HepG2 (cell line): Measurements from ENCODE around the gene ZDHHC18. TPM values are rescaled to one million over a fixed set of nuclear protein-coding genes. Genes with fewer than 3 reads are reported as not detected.

Experiments
- ARNT ChIP-seq: fragments of 450-650 bp; IDR thresholded peaks from 2 replicates; pipeline ENCODE4 v1.6.1; 2017
- CEBPZ ChIP-seq: IDR thresholded peaks from 2 replicates; pipeline ENCODE4 v1.6.1; 2012; ENCODE audit warnings: low read length, improper control_type of control experiment
- KDM5A ChIP-seq: fragments of 200-600 bp; sonication (generic); IDR thresholded peaks from 2 replicates; pipeline ENCODE4 v1.7.0; 2018; ENCODE audit warnings: antibody characterized with exemption, mild to moderate bottlenecking, low read length, borderline replicate concordance
- KLF16 ChIP-seq, 2 experiments: sonication (generic) in 1 of 2; formaldehyde crosslinking in 1 of 2; IDR thresholded peaks; 2 replicates each; pipeline versions ENCODE4 v1.6.1 to v1.8.0; 2016 to 2023; ENCODE audit warnings: missing genetic modification reagents in 2 of 2, missing compliant biosample characterization in 1 of 2
- MEIS1 ChIP-seq: sonication (generic); formaldehyde crosslinking; IDR thresholded peaks from 2 replicates; pipeline ENCODE4 v1.9.0; 2021; ENCODE audit warnings: mild to moderate bottlenecking, missing genetic modification reagents, moderate library complexity, borderline replicate concordance
- MZF1 ChIP-seq: sonication (generic); formaldehyde crosslinking; IDR thresholded peaks from 2 replicates; pipeline ENCODE4 v1.8.1; 2023; ENCODE audit warnings: mild to moderate bottlenecking, missing genetic modification reagents, borderline replicate concordance
- NFYC ChIP-seq: IDR thresholded peaks from 2 replicates; pipeline ENCODE4 v1.6.1; 2016; ENCODE audit warnings: missing genetic modification reagents, missing compliant biosample characterization
- PBX3 ChIP-seq: sonication (generic); formaldehyde crosslinking; IDR thresholded peaks from 2 replicates; pipeline ENCODE4 v1.8.1; 2023; ENCODE audit warnings: missing genetic modification reagents, inconsistent platforms, borderline replicate concordance
- POLR2AphosphoS2 ChIP-seq: IDR thresholded peaks from 2 replicates; pipeline ENCODE4 v1.6.1; 2011; ENCODE audit warnings: low read depth, low read length, improper control_type of control experiment
- PREB ChIP-seq: sonication (generic); formaldehyde crosslinking; IDR thresholded peaks from 2 replicates; pipeline ENCODE4 v1.4.0; 2020; ENCODE audit warnings: missing genetic modification reagents
- RARG ChIP-seq: sonication (generic); formaldehyde crosslinking; IDR thresholded peaks from 2 replicates; pipeline ENCODE4 v1.4.0; 2020; ENCODE audit warnings: low read depth, mild to moderate bottlenecking, missing genetic modification reagents
- RFX1 ChIP-seq: fragments of 450-650 bp; IDR thresholded peaks from 2 replicates; pipeline ENCODE4 v1.6.1; 2017
- RFX5 ChIP-seq: IDR thresholded peaks from 2 replicates; pipeline ENCODE4 v1.6.1; 2011; ENCODE audit warnings: low read depth, low read length, improper control_type of control experiment
- SMAD1 ChIP-seq: sonication (generic); formaldehyde crosslinking; IDR thresholded peaks from 2 replicates; pipeline ENCODE4 v1.4.0; 2020; ENCODE audit warnings: missing genetic modification reagents, low read depth, mild to moderate bottlenecking, borderline replicate concordance
- THAP7 ChIP-seq: sonication (generic); formaldehyde crosslinking; IDR thresholded peaks from 2 replicates; pipeline ENCODE4 v1.8.1; 2023; ENCODE audit warnings: mild to moderate bottlenecking, missing genetic modification reagents
- U2AF2 ChIP-seq: fragments of 200-400 bp; formaldehyde crosslinking; IDR thresholded peaks from 2 replicates; pipeline ENCODE4 v1.6.1; 2017; ENCODE audit warnings: low read depth, mild to moderate bottlenecking, low read length
- ZFP37 ChIP-seq: sonication (generic); formaldehyde crosslinking; IDR thresholded peaks from 2 replicates; pipeline ENCODE4 v1.4.0; 2020; ENCODE audit warnings: missing genetic modification reagents, borderline replicate concordance
- ZMAT3 ChIP-seq: sonication (generic); formaldehyde crosslinking; conservative IDR thresholded peaks from 2 replicates; pipeline ENCODE4 v1.7.0; 2021; ENCODE audit warnings: missing genetic modification reagents
- ZNF10 ChIP-seq: sonication (generic); formaldehyde crosslinking; IDR thresholded peaks from 2 replicates; pipeline ENCODE4 v1.4.0; 2020; ENCODE audit warnings: mild to moderate bottlenecking, low read depth, missing genetic modification reagents, borderline replicate concordance
- ZNF260 ChIP-seq: sonication (generic); formaldehyde crosslinking; IDR thresholded peaks from 2 replicates; pipeline ENCODE4 v1.4.0; 2020; ENCODE audit warnings: missing genetic modification reagents, low read depth, mild to moderate bottlenecking, borderline replicate concordance
- ZNF263 ChIP-seq: sonication (generic); formaldehyde crosslinking; IDR thresholded peaks from 2 replicates; pipeline ENCODE4 v1.4.0; 2020; ENCODE audit warnings: missing genetic modification reagents
- ZNF317 ChIP-seq: sonication (generic); formaldehyde crosslinking; IDR thresholded peaks from 2 replicates; pipeline ENCODE4 v1.5.0; 2020; ENCODE audit warnings: mild to moderate bottlenecking, missing genetic modification reagents
- ZNF367 ChIP-seq: sonication (generic); formaldehyde crosslinking; IDR thresholded peaks from 2 replicates; pipeline ENCODE4 v1.4.0; 2020; ENCODE audit warnings: missing genetic modification reagents, borderline replicate concordance
- ZNF567 ChIP-seq: sonication (generic); formaldehyde crosslinking; IDR thresholded peaks from 2 replicates; pipeline ENCODE4 v1.8.1; 2023; ENCODE audit warnings: mild to moderate bottlenecking, missing genetic modification reagents, borderline replicate concordance
- ZSCAN30 ChIP-seq: sonication (generic); formaldehyde crosslinking; IDR thresholded peaks from 2 replicates; pipeline ENCODE4 v1.5.0; 2020; ENCODE audit warnings: mild to moderate bottlenecking, missing genetic modification reagents
- polyA plus RNA-seq, 8 experiments: library from polyadenylated mRNA; depleted of rRNA in 3 of 8; stranded (reverse) in 7 of 8; unstranded in 1 of 8; fragments of >200 nt; fragmentation: Illumina TruSeq in 4 of 8; extraction: Trizol in 4 of 8; gene quantifications; 2 replicates each; pipeline versions ENCODE4 v1.2.1 to v1.2.3, GENCODE V29; 2011 to 2016; ENCODE audit warnings: low read depth in 4 of 8, missing spikeins in 1 of 8, mixed read lengths in 1 of 8; ENCODE audit not compliant: insufficient read depth in 1 of 8
- total RNA-seq, 5 experiments: library from RNA; depleted of rRNA; stranded (reverse); fragments of >200 nt; fragmentation: Illumina TruSeq; extraction: Trizol; gene quantifications; 2 replicates each; pipeline ENCODE4 v1.2.3, GENCODE V29; 2016; ENCODE audit warnings: low read depth in 1 of 5

Gene ZDHHC18
- total and polyA plus RNA-seq, 2 of the 13 experiments (the other 11 are each of a cell fraction or from before 2014, with no cell fraction given): 13.2 to 35.3 TPM

- TF ChIP-seq ZFP37 (no peak), THAP7 (CRISPR knock-in tag) (no peak), PBX3 (CRISPR knock-in tag) (no peak), NFYC (CRISPR knock-in tag) (no peak), ZNF567 (CRISPR knock-in tag) (no peak), ZNF367 (no peak), ZNF10 (CRISPR knock-in tag) (no peak), KDM5A (no peak), PREB (no peak), KLF16 (CRISPR knock-in tag; IDR thresholded peaks at IDR 0.05) (no peak), ZNF263 (CRISPR knock-in tag) (no peak), ARNT (no peak), ZNF260 (CRISPR knock-in tag) (no peak), CEBPZ (no peak), SMAD1 (CRISPR knock-in tag) (no peak), U2AF2 (no peak), RFX5 (no peak), ZSCAN30 (no peak), MEIS1 (peak; percentile 78; the same call in 1 of the 2 replicates), ZNF317 (CRISPR knock-in tag) (no peak), RFX1 (no peak), MZF1 (no peak), RARG (CRISPR knock-in tag) (no peak), ZMAT3 (no peak), POLR2AphosphoS2 (no peak)
Observed at GRCh38 chr1:26862781-26863684, 36.5 kb downstream of the ZDHHC18 start, which contains the start of gene SFN (continued).
